ENCODE data around the gene STK31. TPM values are rescaled to one million over a fixed set of nuclear protein-coding genes. Genes with fewer than 3 reads are reported as not detected.
"Not testable (repeated sequence)": the region's sequence is repeated elsewhere in the genome, so short reads cannot be mapped to it uniquely, and the experiment has no call there.

The STK31 gene
- total and polyA plus RNA-seq, 4 donors: 0.03 to 0.59 (median 0.18) TPM

DNA sequence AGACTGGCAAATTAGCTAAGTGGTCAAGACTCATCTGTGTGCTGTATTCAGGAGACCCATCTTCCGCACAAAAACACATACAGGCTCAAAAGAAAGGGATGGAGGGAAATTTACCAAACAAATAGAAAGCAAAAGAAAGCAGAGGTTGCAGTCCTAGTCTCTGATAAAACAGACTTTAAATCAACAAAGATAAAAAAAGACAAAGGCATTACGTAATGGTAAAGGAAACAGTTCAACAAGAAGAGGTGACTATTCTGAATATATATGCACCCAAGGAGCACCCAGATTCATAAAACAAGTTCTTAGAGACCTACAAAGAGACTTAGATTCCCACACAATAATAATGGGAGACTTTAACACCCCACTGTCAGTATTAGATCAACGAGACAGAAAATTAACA lies 48.8 kb downstream of the STK31 start:
- not testable (repeated sequence) for H3K36me3 ChIP-seq (ENCODE audit: control insufficient read depth in 4 of 4, insufficient read depth in 3 of 4, low read depth in 1 of 4, low read length in 3 of 4); H3K9me3 ChIP-seq (ENCODE audit: control insufficient read depth in 4 of 4, low read length in 3 of 4); H3K27me3 ChIP-seq (ENCODE audit: control insufficient read depth in 4 of 4, insufficient read depth in 4 of 4, low read length in 3 of 4); DNase-seq (ENCODE audit: low spot score); H3K9ac ChIP-seq (ENCODE audit: low read depth in 1 of 2, low read length in 2 of 2); H3K4me3 ChIP-seq (ENCODE audit: low read depth in 1 of 3, low read length in 3 of 3); H3K27ac ChIP-seq (ENCODE audit: low read depth in 1 of 2, low read length in 2 of 2); H3K4me1 ChIP-seq (ENCODE audit: control insufficient read depth in 4 of 4, insufficient read depth in 4 of 4, low read length in 3 of 4)
- peak; percentile 22 for TF ChIP-seq FOXA2 (IDR thresholded peaks at IDR 0.05)
- 66% methylated on average over 3 of the region's 3 CpGs for WGBS

DNA sequence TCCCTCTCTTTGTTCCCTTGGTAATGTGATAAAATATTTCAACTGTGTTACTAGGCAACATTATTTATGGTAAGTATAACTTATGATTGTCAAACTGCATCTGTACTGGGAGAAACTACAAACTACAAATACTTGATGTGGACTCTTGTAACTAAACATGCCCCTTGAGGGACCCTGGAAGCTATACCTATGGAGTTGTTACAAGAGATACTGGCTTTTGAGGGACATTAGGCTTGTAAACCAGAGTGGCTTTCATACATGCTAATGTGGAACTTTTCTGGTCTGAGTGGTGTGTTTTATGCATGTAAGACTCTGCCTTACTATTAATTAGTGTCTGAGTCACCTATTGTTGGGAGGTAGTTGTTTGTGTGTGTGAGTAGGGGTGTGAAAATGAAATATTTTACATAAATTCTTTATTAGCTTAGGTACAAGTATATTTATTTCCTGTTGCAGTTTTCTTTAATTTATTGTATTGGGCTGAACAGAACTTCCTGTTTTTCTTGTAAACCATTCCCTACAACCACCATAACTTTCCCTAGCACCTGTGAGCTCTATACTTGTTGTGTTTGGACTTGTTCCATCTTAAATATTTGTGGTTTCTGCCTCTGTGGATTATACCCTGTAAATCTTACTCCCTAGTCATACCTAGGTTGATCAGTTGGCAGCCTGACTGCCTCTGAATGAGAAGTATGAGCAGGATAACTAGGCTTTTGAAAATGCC lies 49.8 kb downstream of the STK31 start:
- Histone ChIP-seq H3K36me3 (ENCODE audit: control insufficient read depth in 4 of 4, insufficient read depth in 3 of 4, low read depth in 1 of 4, low read length in 3 of 4) (no peaks in the 10 kb centered on the region), H3K4me3 (ENCODE audit: low read depth in 1 of 3, low read length in 3 of 3) (no peak overlapping the region), H3K9ac (ENCODE audit: low read depth in 1 of 2, low read length in 2 of 2) (no peak overlapping the region), H3K9me3 (ENCODE audit: control insufficient read depth in 4 of 4, low read length in 3 of 4) (no peaks in the 10 kb centered on the region), H3K4me1 (ENCODE audit: control insufficient read depth in 4 of 4, insufficient read depth in 4 of 4, low read length in 3 of 4) (peaks cover 0 to 8% (median 2%) of the 10 kb centered on the region in 4 donors), H3K27ac (ENCODE audit: low read depth in 1 of 2, low read length in 2 of 2) (no peak overlapping the region), H3K27me3 (ENCODE audit: control insufficient read depth in 4 of 4, insufficient read depth in 4 of 4, low read length in 3 of 4) (no peaks in the 10 kb centered on the region)
- no peak for DNase-seq (ENCODE audit: low spot score)
- TF ChIP-seq HNF4A (conservative IDR thresholded peaks at IDR 0.05) (peak; percentile 35 to 43), FOXA2 (IDR thresholded peaks at IDR 0.05) (no peak), YY1 (IDR thresholded peaks at IDR 0.05) (peak; percentile 49), RXRA (IDR thresholded peaks at IDR 0.05) (peak in 1 of 2 donors; percentile 18), EGR1 (IDR thresholded peaks at IDR 0.05; ENCODE audit: low read depth in 2 of 2) (no peak), TAF1 (conservative IDR thresholded peaks at IDR 0.05) (no peak), NR2F2 (IDR thresholded peaks at IDR 0.05) (no peak), JUND (IDR thresholded peaks at IDR 0.05) (peak in 1 of 2 donors; percentile 38), SP1 (IDR thresholded peaks at IDR 0.05) (no peak), RAD21 (IDR thresholded peaks at IDR 0.05) (peak in 1 of 2 donors; percentile 10)
- TF ChIP-seq, protein P1, sequence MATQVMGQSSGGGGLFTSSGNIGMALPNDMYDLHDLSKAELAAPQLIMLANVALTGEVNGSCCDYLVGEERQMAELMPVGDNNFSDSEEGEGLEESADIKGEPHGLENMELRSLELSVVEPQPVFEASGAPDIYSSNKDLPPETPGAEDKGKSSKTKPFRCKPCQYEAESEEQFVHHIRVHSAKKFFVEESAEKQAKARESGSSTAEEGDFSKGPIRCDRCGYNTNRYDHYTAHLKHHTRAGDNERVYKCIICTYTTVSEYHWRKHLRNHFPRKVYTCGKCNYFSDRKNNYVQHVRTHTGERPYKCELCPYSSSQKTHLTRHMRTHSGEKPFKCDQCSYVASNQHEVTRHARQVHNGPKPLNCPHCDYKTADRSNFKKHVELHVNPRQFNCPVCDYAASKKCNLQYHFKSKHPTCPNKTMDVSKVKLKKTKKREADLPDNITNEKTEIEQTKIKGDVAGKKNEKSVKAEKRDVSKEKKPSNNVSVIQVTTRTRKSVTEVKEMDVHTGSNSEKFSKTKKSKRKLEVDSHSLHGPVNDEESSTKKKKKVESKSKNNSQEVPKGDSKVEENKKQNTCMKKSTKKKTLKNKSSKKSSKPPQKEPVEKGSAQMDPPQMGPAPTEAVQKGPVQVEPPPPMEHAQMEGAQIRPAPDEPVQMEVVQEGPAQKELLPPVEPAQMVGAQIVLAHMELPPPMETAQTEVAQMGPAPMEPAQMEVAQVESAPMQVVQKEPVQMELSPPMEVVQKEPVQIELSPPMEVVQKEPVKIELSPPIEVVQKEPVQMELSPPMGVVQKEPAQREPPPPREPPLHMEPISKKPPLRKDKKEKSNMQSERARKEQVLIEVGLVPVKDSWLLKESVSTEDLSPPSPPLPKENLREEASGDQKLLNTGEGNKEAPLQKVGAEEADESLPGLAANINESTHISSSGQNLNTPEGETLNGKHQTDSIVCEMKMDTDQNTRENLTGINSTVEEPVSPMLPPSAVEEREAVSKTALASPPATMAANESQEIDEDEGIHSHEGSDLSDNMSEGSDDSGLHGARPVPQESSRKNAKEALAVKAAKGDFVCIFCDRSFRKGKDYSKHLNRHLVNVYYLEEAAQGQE (IDR thresholded peaks at IDR 0.05): peak; percentile 26
- TF ChIP-seq, protein P2, sequence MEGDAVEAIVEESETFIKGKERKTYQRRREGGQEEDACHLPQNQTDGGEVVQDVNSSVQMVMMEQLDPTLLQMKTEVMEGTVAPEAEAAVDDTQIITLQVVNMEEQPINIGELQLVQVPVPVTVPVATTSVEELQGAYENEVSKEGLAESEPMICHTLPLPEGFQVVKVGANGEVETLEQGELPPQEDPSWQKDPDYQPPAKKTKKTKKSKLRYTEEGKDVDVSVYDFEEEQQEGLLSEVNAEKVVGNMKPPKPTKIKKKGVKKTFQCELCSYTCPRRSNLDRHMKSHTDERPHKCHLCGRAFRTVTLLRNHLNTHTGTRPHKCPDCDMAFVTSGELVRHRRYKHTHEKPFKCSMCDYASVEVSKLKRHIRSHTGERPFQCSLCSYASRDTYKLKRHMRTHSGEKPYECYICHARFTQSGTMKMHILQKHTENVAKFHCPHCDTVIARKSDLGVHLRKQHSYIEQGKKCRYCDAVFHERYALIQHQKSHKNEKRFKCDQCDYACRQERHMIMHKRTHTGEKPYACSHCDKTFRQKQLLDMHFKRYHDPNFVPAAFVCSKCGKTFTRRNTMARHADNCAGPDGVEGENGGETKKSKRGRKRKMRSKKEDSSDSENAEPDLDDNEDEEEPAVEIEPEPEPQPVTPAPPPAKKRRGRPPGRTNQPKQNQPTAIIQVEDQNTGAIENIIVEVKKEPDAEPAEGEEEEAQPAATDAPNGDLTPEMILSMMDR (IDR thresholded peaks at IDR 0.05; ENCODE audit: low read depth, low read length, missing input control): no peak
- TF ChIP-seq, protein P3, sequence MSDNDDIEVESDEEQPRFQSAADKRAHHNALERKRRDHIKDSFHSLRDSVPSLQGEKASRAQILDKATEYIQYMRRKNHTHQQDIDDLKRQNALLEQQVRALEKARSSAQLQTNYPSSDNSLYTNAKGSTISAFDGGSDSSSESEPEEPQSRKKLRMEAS (IDR thresholded peaks at IDR 0.05): no peak
- TF ChIP-seq, protein P4, sequence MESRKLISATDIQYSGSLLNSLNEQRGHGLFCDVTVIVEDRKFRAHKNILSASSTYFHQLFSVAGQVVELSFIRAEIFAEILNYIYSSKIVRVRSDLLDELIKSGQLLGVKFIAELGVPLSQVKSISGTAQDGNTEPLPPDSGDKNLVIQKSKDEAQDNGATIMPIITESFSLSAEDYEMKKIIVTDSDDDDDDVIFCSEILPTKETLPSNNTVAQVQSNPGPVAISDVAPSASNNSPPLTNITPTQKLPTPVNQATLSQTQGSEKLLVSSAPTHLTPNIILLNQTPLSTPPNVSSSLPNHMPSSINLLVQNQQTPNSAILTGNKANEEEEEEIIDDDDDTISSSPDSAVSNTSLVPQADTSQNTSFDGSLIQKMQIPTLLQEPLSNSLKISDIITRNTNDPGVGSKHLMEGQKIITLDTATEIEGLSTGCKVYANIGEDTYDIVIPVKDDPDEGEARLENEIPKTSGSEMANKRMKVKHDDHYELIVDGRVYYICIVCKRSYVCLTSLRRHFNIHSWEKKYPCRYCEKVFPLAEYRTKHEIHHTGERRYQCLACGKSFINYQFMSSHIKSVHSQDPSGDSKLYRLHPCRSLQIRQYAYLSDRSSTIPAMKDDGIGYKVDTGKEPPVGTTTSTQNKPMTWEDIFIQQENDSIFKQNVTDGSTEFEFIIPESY (IDR thresholded peaks at IDR 0.05): no peak
